Testis (tissue), 2 donors: ENCODE results near the gene VSNL1.

ENCODE experiments used
- CTCF ChIP-seq, 3 experiments: fragments of 450-650 bp in 2 of 3; fragments of 200-600 bp in 1 of 3; sonication (generic) in 1 of 3; IDR thresholded peaks; one replicate each; pipeline ENCODE4 v1.5.1; 2016 to 2019; ENCODE audit warnings: antibody characterized with exemption in 3 of 3, mild to moderate bottlenecking in 2 of 3, moderate library complexity in 1 of 3
- POLR2A ChIP-seq: fragments of 450-650 bp; IDR thresholded peaks from one replicate; pipeline ENCODE4 v1.6.1; 2017; ENCODE audit warnings: antibody characterized with exemption, mild to moderate bottlenecking, moderate library complexity

- no peak for TF ChIP-seq CTCF (IDR thresholded peaks at IDR 0.05)
- TF ChIP-seq POLR2A: no peak
Measured at GRCh38 chr2:17545680-17546613, 5.5 kb downstream of the VSNL1 start.
